CD4-positive, alpha-beta T cell (primary cell): ENCODE results near the gene PIK3C3. TPM values are rescaled to one million over a fixed set of nuclear protein-coding genes. Genes with fewer than 3 reads are reported as not detected.

Experiments used
- ATAC-seq: fragments of 200-7000 bp; cut with Tn5 transposase; one replicate; pipeline ENCODE4 v1.10.0; 2022; ENCODE audit warnings: mild to moderate bottlenecking; ENCODE audit not compliant: poor library complexity
- CTCF ChIA-PET: fragments of 350-600 bp; sonication (Branson Sonifier 250); formaldehyde crosslinking; loops from one replicate; lab custom pipeline; 2021; ENCODE audit warnings: antibody characterized with exemption, inconsistent platforms; lab: Charles Lee
- POLR2A ChIA-PET: fragments of 350-600 bp; sonication (Branson Sonifier 250); formaldehyde crosslinking; loops from one replicate; lab custom pipeline; 2021; ENCODE audit warnings: antibody characterized with exemption, inconsistent platforms; lab: Charles Lee
- DNase-seq, 14 experiments: peaks; one replicate each; pipeline ENCODE4 v3.0.0-alpha.2; 2013 to 2020; ENCODE audit warnings: mixed read lengths in 2 of 14
- H3K27ac ChIP-seq, 2 donors: one replicate each; pipeline versions ENCODE4 v1.5.1 to v1.7.0; 2013; ENCODE audit warnings: low read length in 2 of 2, low read depth in 1 of 2, mild to moderate bottlenecking in 1 of 2
- H3K27me3 ChIP-seq, 2 experiments: 1 replicate in 1 of 2; 2 replicates in 1 of 2; pipeline versions ENCODE4 v1.6.1 to v1.7.0; 2013; ENCODE audit warnings: low read length in 2 of 2, control low read depth in 1 of 2, mild to moderate bottlenecking in 1 of 2, moderate library complexity in 1 of 2; ENCODE audit not compliant: insufficient read depth in 2 of 2, control insufficient read depth in 1 of 2
- H3K36me3 ChIP-seq: one replicate; pipeline ENCODE4 v1.6.1; 2013; ENCODE audit warnings: low read length, control low read depth; ENCODE audit not compliant: insufficient read depth
- H3K4me1 ChIP-seq: one replicate; pipeline ENCODE4 v1.6.1; 2013; ENCODE audit warnings: low read length, control low read depth; ENCODE audit not compliant: insufficient read depth
- H3K4me3 ChIP-seq: one replicate; pipeline ENCODE4 v1.5.1; 2013; ENCODE audit warnings: mild to moderate bottlenecking, low read length, moderate library complexity
- H3K9me3 ChIP-seq, 2 experiments: 1 replicate in 1 of 2; 2 replicates in 1 of 2; pipeline versions ENCODE4 v1.6.1 to v1.7.0; 2013; ENCODE audit warnings: low read length in 2 of 2, mild to moderate bottlenecking in 2 of 2, control low read depth in 1 of 2, moderate library complexity in 1 of 2; ENCODE audit not compliant: control insufficient read depth in 1 of 2, insufficient read depth in 1 of 2
- H3K27ac Mint-ChIP-seq: one replicate; pipeline ENCODE4 v1.8.0; 2020; ENCODE audit warnings: mixed read lengths
- H3K27me3 Mint-ChIP-seq: one replicate; pipeline ENCODE4 v1.8.0; 2021; ENCODE audit warnings: mixed read lengths
- H3K36me3 Mint-ChIP-seq: one replicate; pipeline ENCODE4 v1.8.0; 2021; ENCODE audit warnings: low read depth, mixed read lengths
- H3K4me1 Mint-ChIP-seq: one replicate; pipeline ENCODE4 v1.8.0; 2021; ENCODE audit warnings: low read depth, mixed read lengths
- H3K4me3 Mint-ChIP-seq: one replicate; pipeline ENCODE4 v1.8.0; 2020; ENCODE audit warnings: mild to moderate bottlenecking, mixed read lengths
- H3K9me3 Mint-ChIP-seq: one replicate; pipeline ENCODE4 v1.8.0; 2020; ENCODE audit warnings: mixed read lengths
- intact Hi-C, 2 experiments: fragments of 100-400 bp; cut with DNase I in 1 of 2; cut with micrococcal nuclease in 1 of 2; formaldehyde crosslinking; loops; one replicate each; pipeline versions ENCODE4 v1.15.1 to v1.9.0; 2023 to 2025; cut with DNase I, micrococcal nuclease
- total RNA-seq, 174 experiments: library from RNA in 2 of 174; stranded (reverse) in 2 of 174; gene quantifications; one replicate each; pipeline ENCODE4 v1.2.3 and lab custom pipeline; 2021 to 2026
- TF ChIP-seq, protein P1 (sequence below): fragments of 200-600 bp; IDR thresholded peaks from one replicate; pipeline ENCODE4 v1.8.0; 2022; ENCODE audit warnings: antibody characterized with exemption, mild to moderate bottlenecking

Gene PIK3C3
- total RNA-seq, 2 experiments from 2014 or later = 33.5 to 34.2 TPM

GRCh38 chr18:42126586-42126985 is 171.6 kb downstream of the PIK3C3 start:
- intact Hi-C loops = no loop called here
- no peaks in the 10 kb centered on the region for H3K4me1 Mint-ChIP-seq

DNA sequence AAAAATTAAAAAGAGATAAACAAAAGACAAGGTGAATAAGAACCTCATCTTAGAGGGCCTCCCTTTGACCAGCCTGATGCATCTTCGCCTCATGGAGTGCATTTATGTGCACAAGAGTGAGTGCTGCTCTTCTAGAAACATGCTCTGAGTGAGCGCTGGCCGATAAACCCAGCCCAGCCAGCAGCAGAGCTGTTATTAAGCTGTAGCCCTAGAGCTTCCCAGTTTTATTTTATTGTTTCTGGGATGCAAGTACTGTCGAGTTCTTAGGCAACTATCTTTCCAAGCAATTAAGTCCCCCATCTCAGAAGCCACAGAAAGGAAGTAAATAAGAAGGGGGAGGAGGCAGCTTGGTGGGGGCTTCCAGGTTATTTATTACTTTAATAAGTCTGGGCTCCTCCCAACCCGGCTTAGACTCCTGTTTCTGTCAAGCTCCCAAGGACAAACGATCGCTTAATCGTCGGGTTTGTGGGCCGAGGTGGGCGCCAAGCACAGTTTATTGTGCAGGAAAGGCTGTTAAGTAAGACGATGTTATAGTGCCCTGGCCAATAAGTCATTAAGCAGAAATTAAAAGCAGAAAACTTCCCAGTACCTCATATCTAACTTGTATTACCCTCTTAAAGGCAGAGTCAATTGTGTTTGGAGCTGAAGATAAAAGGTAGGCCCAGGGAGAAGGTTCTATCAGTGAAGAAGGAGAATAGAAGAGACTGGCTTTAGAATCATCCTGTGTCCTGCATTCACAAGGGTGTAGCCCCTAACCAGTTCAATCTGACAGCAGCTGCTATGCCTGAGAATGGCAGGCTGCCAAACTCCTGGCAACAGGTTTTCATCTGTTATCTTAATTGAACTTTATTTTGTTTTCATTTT is 176.3 kb downstream of the PIK3C3 start:
- H3K27ac Mint-ChIP-seq = no peak overlapping the region
- intact Hi-C loops = no loop called here
- no peak overlapping the region for H3K4me3 Mint-ChIP-seq
- TF ChIP-seq, protein P1, sequence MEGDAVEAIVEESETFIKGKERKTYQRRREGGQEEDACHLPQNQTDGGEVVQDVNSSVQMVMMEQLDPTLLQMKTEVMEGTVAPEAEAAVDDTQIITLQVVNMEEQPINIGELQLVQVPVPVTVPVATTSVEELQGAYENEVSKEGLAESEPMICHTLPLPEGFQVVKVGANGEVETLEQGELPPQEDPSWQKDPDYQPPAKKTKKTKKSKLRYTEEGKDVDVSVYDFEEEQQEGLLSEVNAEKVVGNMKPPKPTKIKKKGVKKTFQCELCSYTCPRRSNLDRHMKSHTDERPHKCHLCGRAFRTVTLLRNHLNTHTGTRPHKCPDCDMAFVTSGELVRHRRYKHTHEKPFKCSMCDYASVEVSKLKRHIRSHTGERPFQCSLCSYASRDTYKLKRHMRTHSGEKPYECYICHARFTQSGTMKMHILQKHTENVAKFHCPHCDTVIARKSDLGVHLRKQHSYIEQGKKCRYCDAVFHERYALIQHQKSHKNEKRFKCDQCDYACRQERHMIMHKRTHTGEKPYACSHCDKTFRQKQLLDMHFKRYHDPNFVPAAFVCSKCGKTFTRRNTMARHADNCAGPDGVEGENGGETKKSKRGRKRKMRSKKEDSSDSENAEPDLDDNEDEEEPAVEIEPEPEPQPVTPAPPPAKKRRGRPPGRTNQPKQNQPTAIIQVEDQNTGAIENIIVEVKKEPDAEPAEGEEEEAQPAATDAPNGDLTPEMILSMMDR = no peak
- ChIA-PET CTCF (no interaction called here), POLR2A (no interaction called here)
- DNase-seq (no peak), ATAC-seq (no peak)
- H3K36me3 Mint-ChIP-seq = no peaks in the 10 kb centered on the region
- Histone ChIP-seq H3K36me3 (no peaks in the 10 kb centered on the region), H3K4me1 (no peaks in the 10 kb centered on the region), H3K4me3 (no peak overlapping the region), H3K27me3 (no peaks in the 10 kb centered on the region), H3K27ac (no peak overlapping the region), H3K9me3 (no peaks in the 10 kb centered on the region)
- no peaks in the 10 kb centered on the region for H3K4me1 Mint-ChIP-seq
- no peaks in the 10 kb centered on the region for H3K9me3 Mint-ChIP-seq
- H3K27me3 Mint-ChIP-seq = no peaks in the 10 kb centered on the region

More at GRCh38 chr18:42126586-42126985, 171.6 kb downstream of the PIK3C3 start:
- POLR2A ChIA-PET = no interaction called here
- no peak overlapping the region for H3K4me3 ChIP-seq
- TF ChIP-seq, protein P1 = no peak
- no peaks in the 10 kb centered on the region for H3K9me3 Mint-ChIP-seq
- DNase-seq (no peak), ATAC-seq (no peak)
- H3K4me1 ChIP-seq = no peaks in the 10 kb centered on the region
- no peak overlapping the region for H3K27ac ChIP-seq
- CTCF ChIA-PET = interaction anchor here (0.5 to 2.2 kb wide), 2 partner anchors 12 to 45 kb away, joined by 3 to 11 read pairs; no protein-coding TSS in a partner anchor
- H3K27me3 Mint-ChIP-seq = peaks cover under 1% of the 10 kb centered on the region
- no peaks in the 10 kb centered on the region for H3K36me3 ChIP-seq
- H3K27ac Mint-ChIP-seq = no peak overlapping the region
- no peaks in the 10 kb centered on the region for H3K9me3 ChIP-seq
- H3K27me3 ChIP-seq = no peaks in the 10 kb centered on the region
- no peaks in the 10 kb centered on the region for H3K36me3 Mint-ChIP-seq
- H3K4me3 Mint-ChIP-seq = no peak overlapping the region

GRCh38 chr18:42131930-42132244 is 176.9 kb downstream of the PIK3C3 start:
- TF ChIP-seq, protein P1 = no peak
- no peaks in the 10 kb centered on the region for H3K9me3 Mint-ChIP-seq
- ATAC-seq (no peak), DNase-seq (no peak)
- no peaks in the 10 kb centered on the region for H3K36me3 Mint-ChIP-seq
- no peaks in the 10 kb centered on the region for H3K36me3 ChIP-seq
- intact Hi-C loops = no loop called here
- H3K27me3 Mint-ChIP-seq = no peaks in the 10 kb centered on the region
- H3K27me3 ChIP-seq = no peaks in the 10 kb centered on the region
- CTCF ChIA-PET = no interaction called here
- H3K27ac ChIP-seq = no peak overlapping the region
- POLR2A ChIA-PET = no interaction called here
- H3K4me1 ChIP-seq = no peaks in the 10 kb centered on the region
- no peaks in the 10 kb centered on the region for H3K9me3 ChIP-seq
- H3K4me3 ChIP-seq = no peak overlapping the region
- no peak overlapping the region for H3K27ac Mint-ChIP-seq
- H3K4me3 Mint-ChIP-seq = no peak overlapping the region
- no peaks in the 10 kb centered on the region for H3K4me1 Mint-ChIP-seq
